Stimulated activated CD4-positive, alpha-beta T cell treated with anti-CD3 and anti-CD28 coated beads, Interleukin-15, amount 100 ng/mL, for 48 hours (primary cell): ENCODE measurements around the gene YAE1.

Source experiments
- DNase-seq, 2 donors: peaks; one replicate each; pipeline ENCODE4 v3.0.0-alpha.2; 2020; ENCODE audit warnings: low read depth in 2 of 2

Gene YAE1

GRCh38 chr7:39554583-39555165 lies 11.5 kb upstream of the YAE1 start:
- DNase-seq = no peak

DNA sequence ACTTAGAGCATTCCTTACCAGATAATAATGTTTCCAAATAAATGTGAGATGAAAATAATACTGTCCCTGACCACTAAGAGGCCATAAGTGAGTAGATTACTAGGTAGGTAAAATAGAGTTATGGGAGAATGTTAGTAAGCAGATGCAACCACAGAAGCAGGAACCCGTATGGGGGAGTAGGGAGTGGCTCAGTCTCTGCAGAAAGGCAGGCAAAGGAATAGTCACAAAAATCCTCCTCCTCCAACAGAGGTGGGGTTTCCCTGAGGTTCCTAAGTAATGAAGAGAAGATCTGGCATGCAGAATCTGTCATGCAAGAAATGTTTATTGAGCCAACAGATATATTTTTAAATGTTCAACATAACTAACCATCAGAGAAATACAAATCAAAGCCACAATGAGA lies 9.0 kb upstream of the YAE1 start:
- DNase-seq = no peak

- no peak for DNase-seq
These were observed 8.3 kb upstream of the YAE1 start for GRCh38 chr7:39557911-39558310.

DNA sequence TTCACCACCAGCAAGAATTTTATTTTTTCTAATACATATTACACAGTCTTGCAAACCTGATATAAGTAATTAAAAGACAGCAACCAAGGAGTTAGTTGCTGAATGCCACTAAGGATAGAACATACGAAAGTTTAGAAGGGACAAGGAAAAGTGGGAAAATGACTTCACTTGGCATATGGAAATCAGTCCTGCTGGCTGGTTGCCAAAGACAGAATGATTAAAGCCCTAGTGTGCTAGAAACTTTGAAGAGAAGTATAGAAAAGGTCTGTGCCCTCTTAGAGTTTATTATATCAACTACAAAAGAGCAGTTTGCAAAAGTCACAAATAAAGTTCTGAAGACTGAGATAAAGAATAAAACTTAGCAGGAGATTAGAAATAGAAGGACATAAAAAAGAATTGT lies 5.8 kb upstream of the YAE1 start:
- no peak for DNase-seq

- no peak for DNase-seq
These were observed 5.2 kb upstream of the YAE1 start for GRCh38 chr7:39560997-39561396.

- DNase-seq = no peak
These were observed 666 bp upstream of the YAE1 start for GRCh38 chr7:39565538-39565937.

GRCh38 chr7:39567294-39567693 lies 1.1 kb downstream of the YAE1 start:
- no peak for DNase-seq

DNA sequence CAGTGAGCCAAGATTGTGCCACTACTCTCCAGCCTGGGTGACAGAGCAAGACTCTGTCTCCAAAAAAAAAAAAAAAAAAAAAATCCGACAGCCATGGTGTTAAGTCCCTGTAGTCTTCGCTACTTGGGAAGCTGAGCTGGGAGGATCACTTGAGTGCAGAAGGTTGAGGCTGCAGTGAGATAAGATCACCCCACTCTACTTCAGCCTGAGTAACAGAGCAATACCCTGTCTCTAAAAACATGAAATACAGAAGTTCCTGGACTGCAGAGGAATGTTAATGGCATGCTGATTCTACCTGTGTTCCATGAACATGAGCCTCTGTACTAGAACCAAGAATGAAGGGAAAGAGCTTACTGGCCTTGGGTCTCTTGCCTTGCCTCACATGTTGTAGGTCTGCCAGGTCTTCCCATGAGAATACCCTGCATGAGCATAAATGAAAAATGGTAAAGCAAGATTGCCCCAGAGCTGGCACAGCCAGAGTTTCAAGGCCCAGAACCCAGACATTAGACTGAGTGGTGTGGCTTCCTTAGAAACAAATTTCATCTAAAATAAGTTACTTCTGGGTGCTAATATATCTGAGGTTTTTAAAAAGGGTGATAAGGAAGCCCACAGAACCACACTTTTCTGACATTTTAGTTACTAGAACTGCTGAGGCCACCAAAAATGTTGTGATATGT lies 8.6 kb downstream of the YAE1 start:
- DNase-seq = no peak

- no peak for DNase-seq
These were observed 11.1 kb downstream of the YAE1 start for GRCh38 chr7:39577229-39577874.

DNA sequence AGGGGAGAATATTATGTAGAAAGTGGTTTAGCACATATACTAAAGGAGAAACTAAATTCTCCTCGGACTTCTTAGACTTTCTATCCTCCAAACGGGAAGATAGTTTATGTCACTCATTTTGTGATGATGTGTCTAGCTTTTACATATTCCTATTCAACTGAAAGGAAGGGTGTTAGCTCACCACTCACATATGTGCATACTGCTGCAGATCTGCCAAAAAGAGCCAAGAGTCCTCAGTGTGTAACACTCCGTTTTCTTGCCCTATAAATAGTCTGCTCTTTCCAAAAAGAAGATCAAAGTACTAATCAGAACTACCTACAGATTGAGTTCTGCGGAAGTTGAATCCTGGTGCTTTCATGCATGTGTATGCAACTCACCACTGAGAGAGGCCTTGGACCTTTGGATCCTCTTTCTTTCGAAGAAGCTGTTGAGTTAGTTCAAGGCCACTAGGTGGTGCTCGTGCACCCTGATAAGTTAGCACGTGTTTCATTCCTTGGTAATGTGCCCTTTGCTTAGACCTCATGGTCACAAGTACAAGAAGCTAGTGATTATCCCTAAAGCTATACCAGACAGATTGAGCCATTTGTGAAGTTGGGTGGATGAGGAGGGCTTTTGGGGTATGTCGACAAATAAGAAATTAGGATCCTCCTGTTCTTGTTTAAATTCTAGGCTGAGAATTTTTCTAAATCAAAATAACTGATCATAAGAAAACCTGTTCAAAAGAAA lies 14.1 kb downstream of the YAE1 start:
- peak; percentile 52 to 57 for DNase-seq

GRCh38 chr7:39582536-39582935 lies 16.3 kb downstream of the YAE1 start:
- DNase-seq = no peak

DNA sequence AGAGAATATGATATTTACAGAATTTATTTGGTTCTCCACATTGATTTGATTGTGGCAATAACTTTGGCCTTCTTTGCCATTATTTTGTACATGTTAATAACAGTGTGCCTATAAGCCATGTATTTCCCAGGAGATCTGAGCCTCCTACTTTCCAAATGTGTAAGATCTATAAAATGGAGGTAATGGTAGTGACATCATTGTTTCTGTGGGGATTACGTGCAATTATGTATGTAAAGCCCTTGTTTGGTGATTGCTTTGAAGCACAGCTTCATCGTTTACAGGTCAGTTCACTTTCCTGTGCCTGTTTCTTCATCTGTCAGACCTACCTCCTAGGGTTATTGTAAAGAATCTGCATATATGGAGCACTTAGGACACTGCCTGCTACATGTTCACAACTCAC lies 17.3 kb downstream of the YAE1 start:
- DNase-seq = no peak

- DNase-seq = no peak
These were observed 21.2 kb downstream of the YAE1 start for GRCh38 chr7:39587393-39587792.

DNA sequence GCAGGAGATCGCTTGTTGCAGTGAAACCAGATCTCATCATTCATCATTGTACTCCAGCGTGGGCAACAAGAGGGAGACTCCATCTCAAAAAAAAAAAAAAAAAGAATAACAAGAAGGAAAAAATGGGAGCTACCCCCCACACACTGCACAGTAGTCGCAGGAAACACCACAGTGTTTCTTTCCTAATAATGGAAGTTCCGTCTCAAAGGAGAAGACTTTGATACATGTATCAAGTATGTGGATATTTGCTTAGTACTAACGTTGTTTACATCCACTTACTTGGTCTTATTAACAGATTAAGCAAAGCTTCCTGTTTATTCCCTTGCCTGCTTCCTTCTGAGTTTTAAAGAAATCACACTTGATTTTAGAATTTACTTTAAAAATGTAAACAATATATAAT lies 22.2 kb downstream of the YAE1 start:
- DNase-seq = no peak

DNA sequence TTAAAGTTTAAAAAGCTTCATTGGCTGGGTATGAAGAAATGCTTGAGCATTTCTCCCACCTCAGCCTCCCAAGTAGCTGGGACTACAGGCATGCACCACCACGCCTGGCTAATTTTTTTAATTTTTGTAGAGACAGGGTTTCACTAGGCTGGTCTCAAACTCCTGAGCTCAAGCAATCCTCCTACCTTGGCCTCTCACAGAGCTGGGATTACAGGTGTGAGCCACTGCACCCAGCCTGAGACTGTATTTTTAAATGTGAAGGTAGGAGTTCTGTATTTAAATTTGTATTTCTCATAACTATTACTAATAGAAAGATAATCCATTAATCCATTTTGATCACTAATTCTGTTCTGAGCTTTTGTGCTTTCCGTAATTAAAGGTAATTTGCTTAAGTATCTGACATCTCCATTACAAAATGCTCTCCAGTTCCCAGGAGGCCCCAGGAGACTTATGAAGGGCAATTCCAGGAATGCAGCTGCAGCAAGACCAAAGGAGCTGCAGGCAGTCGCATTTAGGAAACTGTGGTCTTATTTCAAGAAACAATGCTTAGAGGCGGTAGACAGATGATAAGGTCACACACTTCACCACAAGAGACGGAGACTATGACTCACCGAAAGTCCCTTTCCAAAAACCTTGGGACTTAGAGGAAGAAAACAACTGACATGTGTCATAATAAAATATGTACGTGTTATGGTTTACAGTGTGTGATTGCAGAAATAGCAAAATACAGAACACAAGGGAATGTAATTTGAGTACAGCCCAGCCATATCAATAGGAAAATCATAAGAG lies 23.3 kb downstream of the YAE1 start:
- DNase-seq = peak; percentile 57 to 67

- no peak for DNase-seq
These were observed 26.4 kb downstream of the YAE1 start for GRCh38 chr7:39592586-39592985.

- no peak for DNase-seq
These were observed 28.9 kb downstream of the YAE1 start for GRCh38 chr7:39594988-39595620.

DNA sequence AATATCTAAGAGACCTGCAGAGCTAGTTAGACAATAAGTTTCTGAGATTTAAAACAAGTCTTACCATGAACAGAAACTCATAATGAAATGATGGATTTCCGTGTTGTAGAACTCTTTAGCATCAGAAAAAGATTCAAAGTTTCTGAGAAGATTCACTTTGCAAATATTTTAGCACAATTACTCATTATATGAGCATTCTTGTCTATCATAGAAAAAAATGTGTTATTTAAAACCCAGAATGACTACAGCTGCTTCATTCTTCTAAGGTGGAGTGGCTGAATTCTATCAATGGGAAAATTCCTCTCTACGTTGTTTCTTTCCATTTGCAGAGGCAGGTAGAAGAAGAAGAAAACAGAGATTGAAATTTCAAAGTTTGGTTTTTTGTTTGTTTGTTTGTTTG lies 36.1 kb downstream of the YAE1 start:
- no peak for DNase-seq

- DNase-seq = no peak
These were observed 37.7 kb downstream of the YAE1 start for GRCh38 chr7:39603924-39604323.

DNA sequence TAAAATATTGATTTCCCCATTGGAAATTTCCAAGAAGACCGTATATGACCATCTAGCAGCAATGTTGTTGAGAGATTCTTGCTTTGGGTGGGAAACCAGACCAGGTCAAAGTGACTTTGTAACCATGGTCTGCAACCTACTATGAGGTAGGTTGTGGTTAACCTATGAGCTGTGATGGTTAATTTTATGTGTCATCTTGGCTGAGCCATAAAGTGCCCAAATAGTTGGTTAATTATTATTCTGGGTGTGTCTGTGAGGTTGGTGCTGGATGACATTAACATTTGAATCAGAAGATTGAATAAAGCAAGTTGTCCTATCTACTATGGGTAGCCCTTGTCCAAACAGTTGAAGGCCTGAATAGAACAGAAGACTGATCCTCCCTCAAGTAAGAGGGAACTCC lies 38.9 kb downstream of the YAE1 start:
- no peak for DNase-seq

- no peak for DNase-seq
These were observed 40.1 kb downstream of the YAE1 start for GRCh38 chr7:39606352-39606751.
